Stimulated activated CD4-positive, alpha-beta T cell treated with anti-CD3 and anti-CD28 coated beads, Interleukin-15, amount 100 ng/mL, for 48 hours (primary cell): Measurements from ENCODE around the gene VPS13D.

ENCODE experiments used
- DNase-seq, 2 donors: peaks; one replicate each; pipeline ENCODE4 v3.0.0-alpha.2; 2020; ENCODE audit warnings: low read depth in 2 of 2

The VPS13D gene

DNA sequence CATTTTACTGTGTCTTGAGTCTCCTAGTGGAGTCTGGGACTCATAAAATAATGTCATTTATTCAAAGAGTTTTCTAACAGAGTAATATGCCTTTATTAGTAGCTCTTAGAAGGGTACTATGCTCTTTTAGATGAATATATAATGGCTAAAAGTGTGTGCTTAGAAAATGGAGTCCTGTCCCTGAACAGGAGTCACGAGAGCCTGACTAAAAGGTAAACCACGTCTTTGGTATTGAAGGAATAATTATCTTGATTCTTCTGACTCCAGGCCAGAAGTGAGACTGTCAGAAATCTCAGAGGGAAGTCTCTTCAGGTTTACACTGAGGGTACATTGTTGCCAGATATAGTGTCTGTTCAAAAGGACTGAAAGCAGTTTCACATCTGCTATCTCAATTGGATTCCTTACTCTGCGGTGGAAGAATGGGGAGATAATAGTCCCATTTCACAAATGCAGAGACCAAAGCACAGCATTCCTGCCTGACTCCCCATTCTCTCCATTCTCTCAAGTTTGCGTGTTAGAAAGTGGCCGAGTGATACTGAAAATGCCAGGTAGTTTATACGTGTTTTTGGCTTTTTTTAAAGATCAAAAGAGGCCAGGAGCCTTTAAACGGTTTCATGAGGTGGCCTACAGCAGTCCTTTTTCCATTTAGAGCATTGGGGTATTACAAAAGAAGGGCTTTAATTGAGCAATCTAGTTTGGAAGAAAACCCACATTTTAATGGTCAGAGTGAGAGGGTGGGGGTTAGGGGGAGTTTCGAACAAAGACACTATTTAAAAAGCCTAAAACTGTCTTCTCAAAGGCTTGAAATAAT is 176.6 kb downstream of the VPS13D start:
- DNase-seq: no peak

DNA sequence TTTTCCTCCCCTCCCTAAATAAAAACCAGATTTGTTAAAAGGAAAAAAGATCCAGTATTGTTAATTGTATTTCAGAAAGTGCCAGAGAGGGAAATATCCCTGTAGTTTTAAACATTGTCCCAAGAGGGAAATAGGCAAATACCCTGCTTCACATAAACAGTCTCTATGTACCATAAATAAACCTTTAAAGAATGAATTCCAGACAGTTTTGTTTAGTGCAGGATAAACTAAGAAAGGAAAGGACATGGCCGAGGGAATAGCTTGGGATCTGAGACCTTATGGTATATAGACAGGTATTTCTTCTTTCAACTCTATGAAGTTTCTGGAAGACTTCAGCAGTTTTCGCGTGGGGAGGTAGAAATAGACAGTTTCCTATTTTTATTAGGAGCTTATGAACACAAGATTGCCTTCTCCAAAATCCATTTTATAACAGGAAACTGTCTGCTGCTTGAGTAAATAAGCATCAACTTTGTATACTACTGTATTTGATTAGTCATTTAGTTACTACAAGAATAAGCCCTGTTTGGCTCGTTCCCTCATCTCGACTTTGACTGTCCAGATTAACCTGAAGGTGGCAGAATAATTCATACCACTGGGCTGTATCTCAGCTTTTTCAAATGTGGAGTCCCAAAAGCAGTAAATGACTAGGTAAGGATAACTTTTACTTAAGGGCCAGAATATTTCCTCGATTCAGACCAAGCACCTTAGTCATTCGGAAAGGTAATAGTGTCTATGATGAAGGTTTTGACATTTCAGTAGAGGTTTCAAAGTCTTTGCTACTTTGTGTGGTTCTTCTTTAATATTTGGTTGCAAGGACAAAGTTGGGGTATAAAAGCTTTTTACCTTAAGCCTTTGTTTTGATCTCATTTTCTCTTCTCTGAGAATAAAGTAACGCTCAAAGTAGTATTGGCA is 177.5 kb downstream of the VPS13D start:
- DNase-seq: no peak

DNA sequence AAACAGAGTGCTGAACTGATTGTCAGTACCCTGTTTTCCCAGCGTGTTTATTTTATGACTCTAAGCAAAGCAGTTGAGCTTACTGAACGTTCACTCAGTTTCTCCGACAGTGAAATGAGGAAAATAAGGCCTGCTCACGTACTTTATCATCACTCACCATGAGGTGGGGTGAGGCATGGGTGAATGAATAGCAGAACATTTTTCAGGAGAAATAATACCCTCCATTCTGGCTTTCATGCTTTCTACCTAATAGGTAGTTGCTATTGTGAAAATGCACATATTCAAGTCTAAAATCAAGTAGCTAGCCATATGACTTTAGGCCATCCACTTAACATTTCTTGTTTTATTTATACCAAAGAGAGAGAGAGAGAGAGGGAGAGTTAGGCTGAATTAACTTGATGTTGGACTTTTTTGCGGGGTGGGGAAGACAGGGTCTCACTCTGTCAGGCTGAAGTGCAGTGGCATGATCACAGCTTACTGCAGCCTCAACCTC is 178.2 kb downstream of the VPS13D start:
- no peak for DNase-seq

DNA sequence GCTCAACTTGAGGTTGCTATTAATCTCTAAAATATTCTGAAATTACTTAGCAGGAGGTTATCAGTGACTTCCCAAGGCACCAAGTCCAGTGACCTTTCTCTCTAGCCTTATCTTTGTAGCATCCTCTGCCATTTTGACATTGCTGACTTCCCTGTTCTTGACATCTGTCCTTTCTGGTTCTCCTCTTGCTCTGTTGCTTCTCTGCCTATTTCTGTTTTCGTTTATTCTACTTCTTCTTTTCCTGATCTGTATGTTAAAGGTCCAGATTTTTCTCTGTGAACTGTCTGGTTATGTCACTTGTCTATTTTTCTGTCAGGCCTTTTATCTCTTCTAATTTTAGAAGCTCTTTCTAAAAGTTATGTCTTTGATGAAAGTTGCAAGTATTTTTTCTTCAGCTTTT is 178.8 kb downstream of the VPS13D start:
- no peak for DNase-seq

DNA sequence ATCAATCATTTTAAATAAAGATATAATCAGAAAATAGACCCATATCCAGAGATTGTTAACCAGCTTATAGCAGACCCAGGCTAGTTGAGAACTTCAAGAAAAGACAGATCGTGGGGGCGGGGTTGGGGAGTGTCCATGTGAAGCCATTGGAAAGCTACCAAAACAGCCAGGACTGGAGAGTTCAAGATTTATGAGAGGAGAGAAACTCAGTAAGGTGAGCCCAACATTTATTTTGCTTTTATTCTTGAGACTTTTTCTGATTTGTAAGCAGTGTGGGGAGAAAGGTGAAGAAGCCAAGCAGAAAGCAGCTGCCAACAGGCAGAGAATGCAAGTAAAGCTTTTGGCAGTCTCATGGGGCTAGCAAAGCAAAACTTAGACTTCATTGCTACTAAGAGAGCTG is 179.9 kb downstream of the VPS13D start:
- DNase-seq: no peak

DNA sequence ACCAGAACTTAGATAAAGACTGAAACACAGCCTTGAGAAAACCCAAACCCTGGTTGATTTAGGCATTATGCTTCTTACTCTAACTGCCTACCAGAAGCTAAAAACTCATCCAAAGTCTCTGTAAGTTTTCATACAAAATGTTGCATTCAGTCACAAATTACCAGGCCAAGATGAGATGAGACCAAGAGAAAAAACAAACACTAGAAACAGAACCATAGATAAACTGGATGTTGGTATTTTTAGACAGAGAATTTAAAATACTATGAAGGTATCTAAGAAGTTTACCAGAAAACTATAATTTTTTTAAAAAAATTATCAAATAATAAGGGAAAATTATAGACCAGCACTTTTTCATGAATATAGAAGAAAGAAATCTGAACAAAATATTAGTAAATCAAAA is 180.5 kb downstream of the VPS13D start:
- DNase-seq: no peak

DNA sequence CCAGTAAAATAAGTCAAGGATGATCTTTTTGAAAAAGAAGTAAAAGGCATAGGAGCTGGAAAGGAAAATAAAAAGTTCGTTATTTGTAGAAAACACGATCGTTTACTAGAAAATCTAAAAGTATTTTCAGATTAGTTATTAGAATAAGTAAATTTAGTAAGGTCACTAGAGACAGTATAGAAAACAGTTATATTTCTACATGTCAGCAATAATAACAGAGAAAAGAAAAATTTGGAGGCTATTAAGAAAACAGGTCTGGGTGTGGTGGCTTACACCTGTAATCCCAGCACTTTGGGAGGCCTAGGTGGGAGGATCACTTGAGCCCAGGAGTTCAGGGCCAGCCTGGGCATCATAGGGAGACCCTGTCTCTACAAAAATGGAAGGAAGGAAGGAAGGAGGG is 181.3 kb downstream of the VPS13D start:
- DNase-seq: no peak

DNA sequence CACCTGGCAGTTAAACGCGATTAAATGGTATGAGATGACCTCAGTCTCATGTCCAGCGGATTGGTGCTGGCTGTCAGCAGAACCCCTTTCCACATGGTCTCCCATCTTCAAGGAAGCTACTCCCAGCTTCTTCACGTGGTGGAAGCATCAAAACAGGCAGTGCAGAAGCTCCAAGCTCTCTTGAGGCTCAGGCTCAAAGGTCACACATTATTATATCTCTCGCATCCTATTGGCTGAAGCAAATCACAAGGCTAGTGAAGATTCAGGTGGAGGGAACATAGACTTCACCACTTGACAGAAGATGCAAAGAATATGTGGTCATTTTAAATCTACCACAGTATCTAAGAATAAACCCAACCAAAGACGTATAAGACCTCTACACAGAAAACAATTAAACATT is 181.9 kb downstream of the VPS13D start:
- DNase-seq: no peak

DNA sequence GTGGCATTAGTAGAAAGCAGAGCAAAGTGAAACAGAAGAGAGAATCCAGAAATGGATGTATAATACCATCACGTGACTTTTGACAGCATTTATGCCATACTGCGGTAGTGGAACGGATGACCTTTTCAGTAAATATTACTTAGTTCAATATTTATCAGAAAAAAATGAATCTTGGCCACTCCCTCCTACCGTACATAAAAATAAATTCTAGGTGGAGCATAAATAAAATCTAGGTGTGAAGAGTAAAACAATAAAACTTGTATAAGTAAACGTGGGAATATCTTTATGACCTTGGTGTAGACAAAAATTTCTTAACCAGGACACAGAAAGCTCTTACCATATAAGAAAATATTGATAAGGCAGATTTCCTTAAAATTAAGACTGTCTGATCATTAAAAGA is 182.6 kb downstream of the VPS13D start:
- no peak for DNase-seq

DNA sequence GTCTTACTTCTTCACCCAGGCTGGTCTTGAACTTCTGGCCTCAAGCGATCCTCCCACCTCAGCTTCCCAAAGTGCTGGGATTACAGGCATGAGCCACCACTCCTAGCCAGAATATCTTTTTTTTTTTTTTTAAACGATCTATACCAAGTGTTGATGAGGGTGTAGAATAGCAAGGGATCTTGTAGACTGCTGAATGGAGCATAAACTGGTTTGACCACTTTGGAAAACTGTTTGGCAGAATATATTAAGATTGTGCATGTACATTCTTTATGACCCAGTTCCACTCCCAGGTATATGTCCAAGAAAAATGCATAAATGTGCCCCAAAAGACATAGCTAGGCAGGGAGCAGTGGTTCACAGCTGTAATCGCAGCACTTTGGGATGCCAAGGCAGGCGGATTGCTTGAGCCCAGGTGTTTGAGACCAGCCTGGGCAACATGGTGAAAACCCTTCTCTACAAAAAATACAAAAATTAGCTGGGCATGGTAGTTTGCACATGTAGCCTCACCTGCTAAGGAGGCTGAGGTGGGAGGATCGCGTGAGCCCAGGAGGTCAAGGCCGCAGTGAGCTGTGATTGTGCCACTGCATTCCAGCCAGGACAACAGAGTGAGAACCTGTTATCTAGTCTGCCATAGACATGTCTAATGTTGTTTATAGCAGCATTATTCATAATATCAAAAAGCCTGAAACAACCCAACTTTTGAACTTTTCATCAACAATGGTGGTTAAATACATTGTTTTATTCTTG is 184.0 kb downstream of the VPS13D start:
- no peak for DNase-seq

DNA sequence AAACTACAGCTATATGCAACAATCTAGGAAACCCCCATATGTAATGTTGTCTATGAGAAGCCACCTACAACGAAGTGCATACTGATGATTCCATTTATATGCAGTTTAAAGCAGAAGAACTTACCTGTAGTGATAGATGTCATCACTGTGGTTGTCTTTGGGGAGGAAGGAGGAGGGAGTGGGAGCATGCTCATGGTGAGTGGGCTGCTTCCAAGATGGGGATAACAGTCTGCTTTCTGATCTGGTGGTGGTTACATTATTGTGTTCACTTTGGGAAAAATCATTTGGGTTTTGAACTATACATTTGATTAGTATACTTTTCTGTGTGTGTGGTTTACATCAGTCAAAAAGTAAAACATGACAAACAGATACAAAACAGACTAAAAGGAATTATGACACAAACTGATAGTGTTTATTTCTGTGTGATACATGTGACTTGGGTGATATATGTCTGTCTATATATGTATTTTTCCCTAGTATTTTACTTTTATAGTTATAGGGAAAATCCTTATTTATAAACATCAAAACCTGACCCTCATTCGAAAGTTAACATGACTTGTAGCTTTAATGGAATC is 184.7 kb downstream of the VPS13D start:
- DNase-seq: no peak

DNA sequence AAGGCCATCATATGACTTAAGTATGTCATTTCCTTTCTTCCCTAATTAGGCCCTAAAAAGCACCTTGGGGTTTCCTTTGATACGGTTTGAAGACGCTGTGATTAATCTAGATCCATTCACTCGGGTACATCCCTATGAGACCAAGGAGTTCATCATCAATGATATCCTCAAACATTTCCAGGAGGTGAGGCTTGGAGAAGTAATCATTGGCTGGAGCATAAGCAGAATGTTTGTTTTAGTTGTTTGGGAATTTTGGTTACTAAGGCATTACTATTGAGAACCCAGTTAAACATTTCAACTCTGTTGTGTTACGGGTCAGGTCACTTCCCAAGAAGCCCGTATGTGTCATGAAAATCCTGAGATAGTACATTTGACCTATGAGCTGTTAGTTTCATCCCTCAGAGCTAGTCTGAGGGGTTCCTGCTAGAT is 185.2 kb downstream of the VPS13D start:
- no peak for DNase-seq

DNA sequence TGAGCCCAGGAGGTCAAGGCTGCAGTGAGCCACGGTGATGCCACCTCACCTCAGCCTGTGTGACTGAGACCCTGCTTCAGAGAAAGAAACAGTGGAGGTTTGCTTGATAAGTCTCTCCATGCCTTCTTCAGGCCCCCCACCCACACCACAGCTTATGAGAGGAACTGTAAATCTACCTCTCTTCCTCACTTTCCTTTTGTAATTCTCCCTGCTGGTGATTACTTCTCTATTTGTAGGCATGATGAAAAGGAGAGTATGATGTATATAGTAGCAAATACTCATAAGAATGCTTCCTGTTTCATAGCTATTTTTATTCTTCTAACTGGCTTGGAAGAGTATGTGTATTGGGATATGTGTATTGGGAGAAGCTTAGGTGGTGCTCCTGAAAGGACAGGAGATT is 186.3 kb downstream of the VPS13D start:
- DNase-seq: no peak

DNA sequence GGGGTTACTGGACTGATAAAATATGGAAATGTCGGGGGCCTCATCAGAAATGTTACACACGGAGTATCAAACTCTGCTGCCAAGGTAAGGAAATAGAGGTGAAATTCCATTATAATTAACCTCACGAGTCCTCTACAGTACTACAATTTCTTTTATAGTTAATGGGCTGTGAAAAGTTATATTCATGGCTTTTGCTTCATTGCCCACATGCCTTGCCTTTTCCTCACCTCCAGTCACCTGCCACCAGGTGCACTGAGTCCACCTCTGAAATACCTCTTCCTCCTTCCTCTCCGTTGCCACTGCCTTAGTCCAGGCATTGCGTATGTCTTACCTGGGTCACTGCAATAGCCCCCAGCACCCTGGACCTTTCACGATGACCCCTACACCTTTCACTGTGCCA is 186.9 kb downstream of the VPS13D start:
- DNase-seq: no peak

DNA sequence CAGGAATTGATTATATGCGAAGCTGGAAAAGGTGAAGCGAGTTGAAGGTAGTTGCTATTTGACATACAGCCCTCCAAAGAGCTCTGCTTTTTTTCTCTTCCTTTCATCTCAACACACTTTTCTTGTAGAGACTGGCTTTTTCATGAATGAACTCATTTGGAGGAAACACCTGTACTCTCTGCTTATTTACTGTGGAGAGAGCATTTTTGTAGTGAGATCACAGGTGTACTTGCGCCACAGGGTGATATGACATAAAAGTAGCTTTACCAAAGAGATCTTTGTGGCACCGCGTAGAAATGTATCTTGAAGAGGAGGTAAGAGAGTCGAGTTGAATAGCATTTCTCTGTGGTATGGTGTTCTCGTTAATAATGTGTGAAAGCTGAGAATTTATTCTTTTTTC is 187.6 kb downstream of the VPS13D start:
- DNase-seq: no peak

DNA sequence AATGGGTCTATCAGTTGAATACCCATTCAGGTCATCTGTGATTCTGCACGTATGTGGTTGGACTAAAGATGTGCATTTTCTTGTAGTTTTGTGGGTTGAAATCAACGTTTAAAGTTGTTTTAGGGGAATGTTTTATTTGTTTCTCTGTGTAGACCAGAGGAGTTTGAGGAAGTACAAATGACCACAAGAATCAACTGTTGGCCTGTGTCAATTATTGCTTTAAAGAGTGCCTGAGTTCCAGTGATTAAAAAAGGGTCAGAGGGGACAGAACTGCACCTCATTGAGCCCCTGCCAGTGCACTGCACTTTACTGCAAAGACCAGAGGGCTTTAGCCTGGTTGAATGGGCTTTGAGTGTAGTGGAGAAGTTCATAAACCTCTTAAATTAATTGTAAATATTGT is 190.3 kb downstream of the VPS13D start:
- DNase-seq: no peak

DNA sequence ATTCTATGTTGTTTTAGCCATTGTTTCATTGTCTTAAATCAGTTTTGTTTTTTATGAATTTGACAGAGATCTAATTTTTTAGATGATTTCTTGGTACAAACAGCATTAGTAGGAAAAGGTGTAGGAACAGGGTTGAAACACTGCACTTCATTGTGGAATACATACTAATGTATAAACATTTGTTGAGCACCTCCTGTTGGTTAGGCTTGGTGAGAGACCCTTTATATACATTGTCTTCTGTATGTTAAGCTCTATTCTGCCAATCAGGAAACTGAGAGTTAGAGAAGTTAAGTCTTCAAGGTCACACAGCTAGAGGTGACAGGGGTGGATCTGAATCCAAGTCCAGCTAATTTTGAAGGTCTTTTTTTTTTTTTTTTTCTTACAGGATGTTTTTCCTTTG is 192.7 kb downstream of the VPS13D start:
- no peak for DNase-seq

DNA sequence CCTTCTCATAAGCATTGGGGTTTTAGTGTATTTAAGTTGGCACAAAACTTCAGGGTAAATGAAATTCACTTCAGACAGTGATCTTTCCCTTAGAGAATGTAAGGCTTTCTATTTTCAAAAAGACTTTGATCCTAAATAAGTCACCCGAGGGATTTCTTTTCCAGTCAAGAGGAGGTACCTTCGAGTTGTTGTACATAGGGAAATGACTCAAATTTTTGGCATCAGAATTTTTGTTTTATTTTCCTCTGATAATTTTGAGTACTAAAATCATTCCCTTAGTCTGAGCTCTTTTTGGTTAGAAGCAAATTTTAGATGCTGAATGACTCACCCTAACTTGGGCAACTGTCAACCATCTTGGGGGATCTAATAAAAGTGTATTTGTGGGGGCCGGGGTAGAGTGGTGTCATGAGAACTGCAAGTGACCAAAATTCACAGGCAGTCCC is 194.3 kb downstream of the VPS13D start:
- no peak for DNase-seq

DNA sequence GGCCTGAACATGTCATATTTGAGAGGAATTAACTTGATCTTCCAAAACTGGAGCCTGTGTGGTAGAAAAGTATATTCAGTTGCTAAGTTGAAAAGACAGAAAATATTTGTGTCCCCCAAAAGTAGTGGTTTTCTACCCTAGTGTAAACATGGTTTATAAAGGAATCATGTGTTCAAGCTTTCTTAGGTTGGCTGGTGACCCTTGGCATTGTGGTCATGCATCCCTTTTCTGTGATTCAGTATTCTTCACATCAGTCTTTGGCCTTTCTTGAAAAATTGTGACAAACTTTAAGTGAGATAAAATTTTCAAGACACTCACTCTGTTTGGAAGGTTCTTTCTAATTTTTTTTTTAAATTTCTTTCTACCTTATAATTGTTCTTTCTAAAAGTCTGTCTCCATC is 195.0 kb downstream of the VPS13D start:
- DNase-seq: no peak

DNA sequence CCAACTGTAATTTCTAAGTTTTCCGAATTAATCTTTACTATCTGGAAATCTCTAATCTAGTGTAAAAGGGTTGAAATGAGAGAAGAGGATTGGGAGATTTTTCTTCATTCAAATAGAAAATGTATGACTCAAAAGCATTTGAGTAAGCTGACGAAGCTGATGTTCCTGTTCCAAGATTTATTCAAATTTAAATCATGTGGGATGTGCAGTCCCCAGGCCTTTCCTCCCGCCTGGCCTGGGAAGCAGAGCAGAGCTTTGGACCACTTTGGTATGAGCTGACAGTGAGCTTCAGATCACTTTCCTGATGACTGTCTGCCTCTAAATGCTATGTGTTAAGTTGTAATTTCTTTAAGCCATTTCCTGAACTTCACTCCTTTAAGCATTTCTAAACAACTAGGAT is 196.2 kb downstream of the VPS13D start:
- DNase-seq: no peak

DNA sequence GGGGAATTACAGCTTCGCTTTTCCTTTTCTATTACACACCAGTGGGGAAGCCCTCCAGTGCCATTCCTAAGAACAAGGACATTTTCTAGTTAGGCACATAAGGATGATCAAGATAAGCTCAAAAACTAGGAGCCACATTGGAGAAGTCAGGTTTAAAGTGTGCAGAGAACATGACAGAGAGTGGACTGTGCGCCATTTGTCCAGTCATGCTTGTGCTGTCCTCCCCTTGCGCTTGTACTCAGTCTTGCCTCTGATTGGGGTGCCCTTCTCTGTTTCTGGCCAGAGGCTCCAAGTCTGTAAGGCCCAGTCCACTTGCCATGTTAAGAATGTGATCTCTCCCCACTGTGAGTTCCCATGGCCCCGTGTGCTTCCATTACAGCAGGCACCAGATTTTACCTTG is 198.5 kb downstream of the VPS13D start:
- DNase-seq: no peak

DNA sequence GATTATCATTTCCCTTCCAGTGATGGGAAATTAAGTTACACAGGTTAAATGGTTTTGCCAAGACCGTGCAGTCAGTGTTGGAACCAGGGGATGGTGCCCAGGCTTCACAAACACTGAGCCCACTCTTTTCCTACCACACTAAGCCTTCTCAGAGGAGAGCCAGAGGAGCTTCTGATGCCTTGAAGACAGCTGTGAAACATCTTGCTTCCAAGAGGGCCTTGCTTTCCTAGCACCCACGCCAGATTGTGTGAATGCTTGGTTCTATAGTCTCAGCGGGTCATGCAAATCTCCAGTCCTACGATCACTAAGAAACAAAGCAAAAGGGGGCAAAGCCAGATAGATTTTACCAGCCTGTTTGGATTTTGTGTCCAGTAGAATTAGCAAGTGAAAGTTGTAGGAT is 200.7 kb downstream of the VPS13D start:
- DNase-seq: no peak
